OCI-LY1 (cell line): ENCODE results near the gene OR10P1.

Source experiments
- H2AFZ ChIP-seq: fragments of 200-600 bp; sonication (generic), shearing (Covaris generic); 2 replicates; pipeline ENCODE4 v1.6.0; 2014; ENCODE audit warnings: antibody characterized with exemption, mild to moderate bottlenecking, low read length
- H3F3A ChIP-seq: fragments of 200-600 bp; sonication (generic), shearing (Covaris generic); 2 replicates; pipeline ENCODE4 v1.6.0; 2014; ENCODE audit warnings: mild to moderate bottlenecking, antibody characterized with exemption, low read length, moderate library complexity; ENCODE audit not compliant: insufficient read depth
- H3K27ac ChIP-seq: fragments of 200-600 bp; sonication (generic); 2 replicates; pipeline ENCODE4 v1.5.1; 2014; ENCODE audit warnings: low read length, mixed run types, mild to moderate bottlenecking, low read depth; ENCODE audit not compliant: poor library complexity, severe bottlenecking
- H3K27me3 ChIP-seq: fragments of 200-600 bp; sonication (generic); 2 replicates; pipeline ENCODE4 v1.6.0; 2014; ENCODE audit warnings: antibody characterized with exemption, mild to moderate bottlenecking, low read length, moderate library complexity; ENCODE audit not compliant: insufficient read depth
- H3K36me3 ChIP-seq: fragments of 200-600 bp; sonication (generic); 2 replicates; pipeline ENCODE4 v1.6.1; 2014; ENCODE audit warnings: mild to moderate bottlenecking, antibody characterized with exemption, low read length, moderate library complexity, mixed read lengths; ENCODE audit not compliant: insufficient read depth
- H3K4me1 ChIP-seq: fragments of 200-600 bp; sonication (generic); 2 replicates; pipeline ENCODE4 v1.5.1; 2014; ENCODE audit warnings: mild to moderate bottlenecking, low read length, moderate library complexity; ENCODE audit not compliant: insufficient read depth, severe bottlenecking
- H3K4me2 ChIP-seq: fragments of 200-600 bp; sonication (generic), shearing (Covaris generic); 2 replicates; pipeline ENCODE4 v1.6.1; 2014; ENCODE audit warnings: low read length
- H3K4me3 ChIP-seq: fragments of 200-600 bp; sonication (generic); 2 replicates; pipeline ENCODE4 v1.5.1; 2014; ENCODE audit warnings: low read length, low read depth, mild to moderate bottlenecking, mixed read lengths; ENCODE audit not compliant: poor library complexity, severe bottlenecking
- H3K79me2 ChIP-seq: fragments of 200-600 bp; shearing (Covaris generic); 2 replicates; pipeline ENCODE4 v1.6.1; 2016; ENCODE audit warnings: mixed run types, low read length, mixed read lengths; ENCODE audit not compliant: insufficient read depth
- H3K9ac ChIP-seq: fragments of 200-600 bp; sonication (generic), shearing (Covaris generic); 2 replicates; pipeline ENCODE4 v1.6.1; 2014; ENCODE audit warnings: mild to moderate bottlenecking, low read length, mixed read lengths
- H3K9me2 ChIP-seq: fragments of 200-600 bp; sonication (generic), shearing (Covaris generic); 2 replicates; pipeline ENCODE4 v1.6.1; 2014; ENCODE audit warnings: low read depth, mild to moderate bottlenecking, low read length, mixed read lengths
- H3K9me3 ChIP-seq: fragments of 200-600 bp; shearing (Covaris generic); 2 replicates; pipeline ENCODE4 v1.6.1; 2014; ENCODE audit warnings: low read length, mixed read lengths
- H4K20me1 ChIP-seq: fragments of 200-600 bp; sonication (generic), shearing (Covaris generic); 2 replicates; pipeline ENCODE4 v1.6.0; 2016; ENCODE audit warnings: mild to moderate bottlenecking, low read length; ENCODE audit not compliant: insufficient read depth
- CTCF ChIP-seq: fragments of 200-600 bp; sonication (generic), shearing (Covaris generic); IDR thresholded peaks from 2 replicates; pipeline ENCODE4 v1.5.1; 2017; ENCODE audit warnings: mild to moderate bottlenecking, antibody characterized with exemption, low read length, moderate library complexity, mixed read lengths
- EZH2 ChIP-seq: fragments of 200-600 bp; sonication (generic), shearing (Covaris generic); IDR thresholded peaks from 2 replicates; pipeline ENCODE4 v1.8.0; 2017; ENCODE audit warnings: borderline replicate concordance, mixed run types, mild to moderate bottlenecking, antibody characterized with exemption, low read length, moderate library complexity, mixed read lengths

The OR10P1 gene

GRCh38 chr12:55675666-55676065 lies 39.0 kb downstream of the OR10P1 start:
- H3K36me3 ChIP-seq = no peaks in the 10 kb centered on the region
- no peaks in the 10 kb centered on the region for H3F3A ChIP-seq
- H3K27ac ChIP-seq = no peak overlapping the region
- no peaks in the 10 kb centered on the region for H3K9me3 ChIP-seq
- H2AFZ ChIP-seq = no peak overlapping the region
- H4K20me1 ChIP-seq = no peaks in the 10 kb centered on the region
- TF ChIP-seq CTCF (no peak), EZH2 (no peak)
- H3K9me2 ChIP-seq = no peaks in the 10 kb centered on the region
- no peaks in the 10 kb centered on the region for H3K79me2 ChIP-seq
- H3K27me3 ChIP-seq = no peaks in the 10 kb centered on the region
- H3K9ac ChIP-seq = no peak overlapping the region
- no peak overlapping the region for H3K4me3 ChIP-seq
- no peak overlapping the region for H3K4me2 ChIP-seq
- H3K4me1 ChIP-seq = peaks cover 8% of the 10 kb centered on the region

- H3K9ac ChIP-seq = no peak overlapping the region
- H3K27ac ChIP-seq = no peak overlapping the region
- H3K36me3 ChIP-seq = no peaks in the 10 kb centered on the region
- no peaks in the 10 kb centered on the region for H3K79me2 ChIP-seq
- no peak overlapping the region for H3K4me3 ChIP-seq
- peaks cover 8% of the 10 kb centered on the region for H3K4me1 ChIP-seq
- H3K9me3 ChIP-seq = no peaks in the 10 kb centered on the region
- TF ChIP-seq CTCF (no peak), EZH2 (no peak)
- H4K20me1 ChIP-seq = no peaks in the 10 kb centered on the region
- H3K9me2 ChIP-seq = no peaks in the 10 kb centered on the region
- no peak overlapping the region for H3K4me2 ChIP-seq
- no peaks in the 10 kb centered on the region for H3F3A ChIP-seq
- H3K27me3 ChIP-seq = no peaks in the 10 kb centered on the region
- no peak overlapping the region for H2AFZ ChIP-seq
Observed at GRCh38 chr12:55676707-55677106, 40.0 kb downstream of the OR10P1 start.

GRCh38 chr12:55679691-55680090 lies 43.0 kb downstream of the OR10P1 start:
- Histone ChIP-seq H4K20me1 (no peaks in the 10 kb centered on the region), H3K9me3 (no peaks in the 10 kb centered on the region), H3K27ac (no peak overlapping the region), H3K27me3 (peaks cover 12% of the 10 kb centered on the region; the same call in 1 of the 2 replicates), H3K4me3 (no peak overlapping the region), H3K36me3 (no peaks in the 10 kb centered on the region), H2AFZ (no peak overlapping the region), H3K9ac (no peak overlapping the region), H3K4me2 (no peak overlapping the region), H3K9me2 (no peaks in the 10 kb centered on the region), H3F3A (no peaks in the 10 kb centered on the region), H3K4me1 (no peaks in the 10 kb centered on the region), H3K79me2 (no peaks in the 10 kb centered on the region)
- TF ChIP-seq EZH2 (no peak), CTCF (no peak)
